Measurements from ENCODE around the gene MUC4.
"Not testable (repeated sequence)": the region's sequence is repeated elsewhere in the genome, so short reads cannot be mapped to it uniquely, and the experiment has no call there.

MUC4 gene

DNA sequence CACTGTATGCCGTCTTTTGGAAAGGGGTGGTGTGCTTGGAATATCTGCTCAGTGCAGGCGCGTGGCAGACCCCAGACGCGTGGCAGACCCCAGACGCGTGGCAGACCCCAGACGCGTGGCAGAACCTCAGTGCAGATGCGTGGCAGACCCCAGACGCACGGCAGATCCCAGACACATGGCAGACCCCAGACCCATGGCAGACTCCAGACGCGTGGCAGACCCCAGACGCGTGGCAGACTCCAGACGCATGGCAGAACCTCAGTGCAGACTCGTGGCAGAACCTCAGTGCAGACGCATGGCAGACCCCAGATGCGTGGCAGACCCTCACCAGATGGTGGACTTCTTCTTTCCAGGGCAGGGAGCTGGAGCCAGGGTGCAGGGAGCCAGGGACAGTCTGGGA, 637 bp upstream of the MUC4 start:
- FAIRE-seq, result no peak

- no peak for FAIRE-seq
Measured at GRCh38 chr3:195810455-195810845, 1.3 kb downstream of the MUC4 start.

DNA sequence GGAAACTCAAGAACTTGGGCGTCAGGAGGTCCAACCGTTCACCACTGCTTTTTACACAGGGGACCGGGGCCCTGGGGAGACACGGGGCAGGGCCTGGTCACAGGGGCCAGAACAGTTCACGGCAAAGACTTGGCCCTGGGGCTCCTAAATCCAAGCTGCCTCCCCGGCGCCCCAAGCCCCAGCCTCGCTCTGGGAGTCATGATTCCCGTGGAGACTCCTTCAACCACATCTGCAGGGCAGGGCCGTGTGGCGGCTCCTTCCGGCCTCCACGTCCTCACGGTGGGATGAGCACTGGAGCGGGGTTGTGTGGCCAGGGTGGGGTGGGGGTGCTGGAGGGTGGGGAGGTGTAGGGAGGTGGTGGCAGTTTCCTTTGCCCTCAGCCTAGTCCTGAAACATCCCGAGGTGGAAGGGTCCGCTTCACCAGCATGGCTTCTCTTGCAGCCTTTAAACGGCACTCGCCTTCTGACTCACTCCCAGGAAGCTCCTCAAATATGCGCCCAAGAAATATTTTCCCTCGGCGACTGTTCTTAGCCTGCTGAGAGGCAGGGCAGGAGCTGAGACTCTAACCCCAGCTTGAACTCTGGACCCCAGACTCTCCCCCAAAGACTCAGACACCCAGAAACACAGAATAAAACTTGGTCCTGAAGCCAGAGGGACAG, 1.8 kb downstream of the MUC4 start:
- FAIRE-seq, result no peak

GRCh38 chr3:195809291-195809785, 2.4 kb downstream of the MUC4 start:
- FAIRE-seq, result no peak

- no peak for FAIRE-seq
Measured at GRCh38 chr3:195808741-195809290, 2.9 kb downstream of the MUC4 start.

GRCh38 chr3:195807681-195808121, 4.0 kb downstream of the MUC4 start:
- FAIRE-seq, result no peak

- FAIRE-seq, result no peak
Measured at GRCh38 chr3:195806916-195807231, 4.9 kb downstream of the MUC4 start.

- FAIRE-seq, result no peak
Measured at GRCh38 chr3:195806211-195806915, 5.4 kb downstream of the MUC4 start.

DNA sequence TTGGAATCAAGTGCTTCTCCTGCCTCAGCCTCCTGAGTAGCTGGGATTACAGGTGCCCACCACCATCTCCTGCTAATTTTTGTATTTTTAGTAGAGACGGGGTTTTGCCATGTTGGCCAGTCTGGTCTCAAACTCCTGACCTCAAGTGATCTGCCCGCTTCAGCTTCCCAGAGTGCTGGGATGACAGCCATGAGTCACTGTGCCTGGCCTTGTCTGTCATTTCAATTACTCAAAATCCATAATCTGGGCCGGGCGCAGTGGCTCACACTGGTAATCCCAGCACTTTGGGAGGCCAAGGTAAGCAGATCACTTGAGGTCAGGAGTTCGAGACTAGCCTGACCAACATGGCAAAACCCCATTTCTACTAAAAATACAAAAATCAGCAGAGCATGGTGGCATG, 6.1 kb downstream of the MUC4 start:
- FAIRE-seq, result not testable (repeated sequence)

DNA sequence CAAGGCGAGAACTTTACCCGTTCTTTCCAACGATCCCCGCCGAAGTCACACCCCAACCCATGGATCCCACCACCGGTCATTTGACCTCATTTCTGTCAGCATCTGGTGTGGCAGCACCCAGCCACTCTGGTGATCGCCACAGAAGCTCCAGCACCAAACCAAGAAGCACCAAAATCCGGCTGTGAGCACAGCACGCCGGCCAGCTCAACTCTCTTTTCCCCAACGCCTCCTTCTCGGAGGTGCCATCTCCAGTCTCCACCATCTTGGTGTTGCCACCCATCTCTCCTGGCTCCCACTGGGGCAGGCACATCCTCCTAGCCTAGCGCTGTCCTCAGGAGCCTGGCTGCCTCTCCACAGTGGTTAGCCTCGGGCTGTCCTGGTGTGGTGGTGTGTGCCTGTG, 6.5 kb downstream of the MUC4 start:
- no peak for FAIRE-seq

- FAIRE-seq, result no peak
Measured at GRCh38 chr3:195803289-195803908, 8.3 kb downstream of the MUC4 start.

GRCh38 chr3:195802795-195803194, 8.9 kb downstream of the MUC4 start:
- no peak for FAIRE-seq

GRCh38 chr3:195802261-195802701, 9.4 kb downstream of the MUC4 start:
- FAIRE-seq, result no peak

DNA sequence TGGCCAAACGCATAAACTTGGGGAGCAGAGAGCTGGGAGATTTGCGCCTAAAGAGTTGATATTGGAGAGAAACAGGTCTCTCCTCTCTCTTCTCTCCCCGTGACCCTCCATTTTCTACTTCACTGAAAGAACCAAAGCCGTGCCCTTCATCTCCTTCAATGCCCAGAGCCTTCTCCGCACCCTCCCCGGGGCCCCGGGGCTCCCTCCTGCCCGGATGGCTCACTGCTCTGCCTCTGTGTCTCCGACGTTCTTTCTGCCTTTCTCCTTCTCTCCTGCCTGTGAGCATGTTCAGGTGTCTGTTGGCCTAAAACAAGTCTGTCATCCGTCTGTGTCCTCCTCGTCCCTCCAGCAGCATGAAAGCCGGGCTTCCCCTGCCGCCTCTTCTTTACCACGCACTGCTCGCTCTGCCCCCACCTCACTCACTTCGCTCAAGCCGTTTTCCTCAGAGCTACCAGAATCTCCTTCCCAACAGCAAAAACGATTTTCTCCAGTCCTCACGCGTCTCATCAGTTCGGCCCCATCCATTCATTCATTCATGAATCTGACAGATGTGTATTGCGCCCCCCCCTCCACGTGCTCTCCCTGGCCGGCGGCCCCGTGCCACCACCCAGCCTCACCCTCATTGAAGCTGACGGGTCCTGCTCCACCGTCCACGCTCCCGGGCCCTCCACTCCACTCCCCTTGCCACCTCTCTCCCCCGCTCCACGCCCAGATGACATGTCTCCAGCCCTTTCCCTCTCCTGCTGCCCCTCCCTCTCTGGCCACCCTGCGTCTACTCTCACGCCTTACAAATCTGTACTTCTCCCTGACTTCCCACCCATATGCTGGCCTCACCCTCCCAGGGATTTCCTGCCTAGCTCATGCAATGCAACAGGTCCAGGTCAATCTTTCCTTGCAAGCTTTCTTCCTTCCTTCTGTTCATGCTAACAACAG, 10.2 kb downstream of the MUC4 start:
- no peak for FAIRE-seq

GRCh38 chr3:195800240-195800639, 11.5 kb downstream of the MUC4 start:
- FAIRE-seq, result no peak

DNA sequence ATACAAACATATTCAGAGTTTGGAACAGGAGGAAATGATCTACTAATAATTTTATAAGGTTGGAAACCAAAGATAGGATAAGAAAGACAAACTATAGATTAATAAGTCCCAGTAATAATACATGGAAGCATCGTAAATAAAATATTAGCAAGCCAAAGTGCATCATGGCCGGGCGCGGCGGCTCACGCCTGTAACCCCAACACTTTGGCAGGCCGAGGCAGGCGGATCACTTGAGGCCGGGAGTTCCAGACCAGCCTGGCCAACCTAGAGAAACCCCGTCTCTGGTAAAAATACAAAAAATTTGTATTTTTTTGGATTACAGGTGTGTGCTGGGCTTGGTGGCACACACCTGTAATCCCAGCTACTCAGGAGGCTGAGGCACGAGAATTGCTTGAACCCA, 14.9 kb downstream of the MUC4 start:
- no peak for FAIRE-seq

GRCh38 chr3:195794708-195795107, 17.0 kb downstream of the MUC4 start:
- no peak for FAIRE-seq

GRCh38 chr3:195792621-195793020, 19.1 kb downstream of the MUC4 start:
- not testable (repeated sequence) for FAIRE-seq

- FAIRE-seq, result no peak
Measured at GRCh38 chr3:195790901-195791300, 20.8 kb downstream of the MUC4 start.

DNA sequence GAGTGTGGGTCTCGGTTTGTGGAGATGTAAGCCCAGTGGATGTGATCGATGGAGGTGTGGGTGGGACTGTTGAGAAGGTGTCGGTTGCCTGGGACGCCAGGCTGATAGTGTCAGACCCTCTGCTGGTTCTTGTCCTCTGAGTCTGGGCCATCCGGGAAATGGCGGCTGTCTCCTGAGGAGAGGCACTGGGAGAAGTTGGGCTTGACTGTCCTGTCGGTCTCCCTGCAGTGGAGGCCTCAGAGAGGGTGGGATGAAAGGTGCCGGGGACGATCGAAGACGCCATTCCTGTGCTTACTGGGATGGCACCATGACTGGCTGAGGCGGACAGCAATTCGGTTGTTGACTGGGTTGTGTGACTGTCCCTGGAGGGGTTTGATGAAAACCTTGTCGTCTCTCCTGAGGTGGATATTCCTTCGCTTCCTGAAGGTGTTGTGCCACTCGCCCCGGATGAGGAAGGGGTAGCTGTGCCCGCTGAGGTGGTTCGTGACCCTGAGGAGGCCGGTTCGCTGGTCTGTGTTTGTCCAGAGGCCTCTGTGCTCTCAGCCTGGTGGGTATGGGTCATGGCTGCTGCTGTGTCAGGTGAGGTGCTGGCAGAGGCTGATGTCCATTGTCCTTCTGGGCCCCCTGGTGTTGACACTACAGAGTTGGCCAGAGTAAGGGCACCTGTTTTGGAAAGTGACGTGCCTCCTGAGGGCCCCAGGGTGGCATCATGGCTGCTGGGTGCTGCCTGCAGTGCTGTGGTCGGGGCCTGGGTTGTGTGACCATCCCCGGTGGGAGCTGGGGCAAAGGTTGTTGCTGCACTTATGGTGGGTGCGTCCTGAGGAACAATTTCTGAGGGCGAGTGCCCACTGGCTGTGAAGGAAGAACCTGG, 22.8 kb downstream of the MUC4 start:
- FAIRE-seq, result no peak

DNA sequence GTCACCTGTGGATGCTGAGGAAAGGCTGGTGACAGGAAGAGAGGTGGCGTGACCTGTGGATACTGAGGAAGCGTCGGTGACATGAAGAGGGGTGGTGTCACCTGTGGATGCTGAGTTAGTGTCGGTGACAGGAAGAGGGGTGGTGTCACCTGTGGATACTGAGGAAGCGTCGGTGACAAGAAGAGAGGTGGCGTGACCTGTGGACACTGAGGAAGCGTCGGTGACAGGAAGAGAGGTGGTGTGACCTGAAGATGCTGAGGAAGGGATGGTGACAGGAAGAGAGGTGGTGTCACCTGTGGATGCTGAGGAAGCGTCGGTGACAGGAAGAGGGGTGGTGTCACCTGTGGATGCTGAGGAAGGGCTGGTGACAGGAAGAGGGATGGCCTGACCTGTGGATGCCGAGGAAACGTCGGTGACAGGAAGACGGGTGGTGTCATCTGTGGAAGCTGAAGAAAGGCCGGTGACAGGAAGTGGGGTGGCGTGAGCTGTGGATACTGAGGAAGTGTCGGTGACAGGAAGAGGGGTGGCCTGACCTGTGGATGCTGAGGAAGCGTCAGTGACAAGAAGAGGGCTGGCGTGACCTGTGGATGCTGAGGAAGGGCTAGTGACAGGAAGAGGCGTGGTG, 25.8 kb downstream of the MUC4 start:
- FAIRE-seq, result not testable (repeated sequence)

Measured in colon (tissue), 2 donors.